PC-9 (cell line): Measurements from ENCODE around the gene TFAP2A. TPM values are rescaled to one million over a fixed set of nuclear protein-coding genes. Genes with fewer than 3 reads are reported as not detected.

ENCODE experiments used
- BruUV-seq: library from RNA; stranded (reverse); fragments of 400-500 nt; replicated peaks from 2 replicates; lab custom pipeline; 2021; lab: Mats Ljungman, UMichigan
- CTCF ChIA-PET: fragments of 300-600 bp; sonication (Branson Sonifier 250); formaldehyde crosslinking; loops from one replicate; lab custom pipeline; 2022; ENCODE audit warnings: antibody characterized with exemption; lab: Charles Lee
- POLR2A ChIA-PET: fragments of 300-600 bp; sonication (Branson Sonifier 250); formaldehyde crosslinking; loops from one replicate; lab custom pipeline; 2022; ENCODE audit warnings: antibody characterized with exemption; ENCODE audit not compliant: unreplicated experiment; lab: Charles Lee
- DNase-seq, 2 experiments: peaks; one replicate each; pipeline versions ENCODE4 v3.0.0 to v3.0.0-alpha.2; 2015 to 2022; ENCODE audit warnings: mixed read lengths in 1 of 2
- H2AFZ ChIP-seq: fragments of 200-600 bp; sonication (generic); 2 replicates; pipeline ENCODE4 v1.8.1; 2017; ENCODE audit warnings: antibody characterized with exemption
- H3F3A ChIP-seq: fragments of 200-600 bp; sonication (generic); 2 replicates; pipeline ENCODE4 v1.8.1; 2017; ENCODE audit warnings: antibody characterized with exemption, mild to moderate bottlenecking, low read depth; ENCODE audit not compliant: insufficient read depth
- H3K27ac ChIP-seq: fragments of 200-600 bp; sonication (generic); 2 replicates; pipeline ENCODE4 v1.6.1; 2016; ENCODE audit warnings: mixed run types
- H3K27me3 ChIP-seq: fragments of 200-600 bp; sonication (generic); 2 replicates; pipeline ENCODE4 v1.6.1; 2016; ENCODE audit warnings: low read depth, mixed run types; ENCODE audit not compliant: insufficient read depth
- H3K36me3 ChIP-seq: fragments of 200-600 bp; sonication (generic); 2 replicates; pipeline ENCODE4 v1.6.1; 2016; ENCODE audit warnings: low read depth, mixed run types
- H3K4me1 ChIP-seq: fragments of 200-600 bp; sonication (generic); replicated peaks from 2 replicates; pipeline ENCODE4 v1.6.1; 2016; ENCODE audit warnings: mixed run types; ENCODE audit not compliant: insufficient read depth
- H3K4me2 ChIP-seq: fragments of 200-600 bp; sonication (generic); 2 replicates; pipeline ENCODE4 v1.6.1; 2017; ENCODE audit warnings: mixed run types
- H3K4me3 ChIP-seq: fragments of 200-600 bp; sonication (generic); 2 replicates; pipeline ENCODE4 v1.6.1; 2016; ENCODE audit warnings: mixed run types
- H3K79me2 ChIP-seq: fragments of 200-600 bp; sonication (generic); 2 replicates; pipeline ENCODE4 v1.6.1; 2017; ENCODE audit warnings: low read depth, mixed run types
- H3K9me2 ChIP-seq: fragments of 200-600 bp; sonication (generic); 2 replicates; pipeline ENCODE4 v1.8.1; 2017; ENCODE audit warnings: mild to moderate bottlenecking; ENCODE audit not compliant: insufficient read depth
- H3K9me3 ChIP-seq: fragments of 200-600 bp; sonication (generic); 2 replicates; pipeline ENCODE4 v1.8.1; 2016; ENCODE audit warnings: low read depth; ENCODE audit not compliant: insufficient read depth
- H4K20me1 ChIP-seq: fragments of 200-600 bp; sonication (generic); 2 replicates; pipeline ENCODE4 v1.8.1; 2017; ENCODE audit not compliant: insufficient read depth
- EZH2 ChIP-seq: fragments of 200-600 bp; sonication (generic); IDR thresholded peaks from 2 replicates; pipeline ENCODE4 v1.8.0; 2017; ENCODE audit warnings: antibody characterized with exemption, low read depth
- intact Hi-C: fragments of 100-400 bp; cut with micrococcal nuclease; formaldehyde crosslinking; loops from one replicate; pipeline ENCODE4 v1.10.0; 2022; ENCODE audit not compliant: unreplicated experiment
- total RNA-seq: library from RNA; stranded (reverse); gene quantifications from 2 replicates; pipeline ENCODE4 v1.2.3, GENCODE V29; 2021
- TF ChIP-seq, protein P1 (sequence below): fragments of 200-600 bp; sonication (generic); conservative IDR thresholded peaks from 2 replicates; pipeline ENCODE4 v1.6.1; 2017; ENCODE audit warnings: mixed run types, antibody characterized with exemption, mild to moderate bottlenecking, moderate library complexity

TFAP2A gene
- total RNA-seq, 1 experiment from 2014 or later: 43.8 TPM

DNA sequence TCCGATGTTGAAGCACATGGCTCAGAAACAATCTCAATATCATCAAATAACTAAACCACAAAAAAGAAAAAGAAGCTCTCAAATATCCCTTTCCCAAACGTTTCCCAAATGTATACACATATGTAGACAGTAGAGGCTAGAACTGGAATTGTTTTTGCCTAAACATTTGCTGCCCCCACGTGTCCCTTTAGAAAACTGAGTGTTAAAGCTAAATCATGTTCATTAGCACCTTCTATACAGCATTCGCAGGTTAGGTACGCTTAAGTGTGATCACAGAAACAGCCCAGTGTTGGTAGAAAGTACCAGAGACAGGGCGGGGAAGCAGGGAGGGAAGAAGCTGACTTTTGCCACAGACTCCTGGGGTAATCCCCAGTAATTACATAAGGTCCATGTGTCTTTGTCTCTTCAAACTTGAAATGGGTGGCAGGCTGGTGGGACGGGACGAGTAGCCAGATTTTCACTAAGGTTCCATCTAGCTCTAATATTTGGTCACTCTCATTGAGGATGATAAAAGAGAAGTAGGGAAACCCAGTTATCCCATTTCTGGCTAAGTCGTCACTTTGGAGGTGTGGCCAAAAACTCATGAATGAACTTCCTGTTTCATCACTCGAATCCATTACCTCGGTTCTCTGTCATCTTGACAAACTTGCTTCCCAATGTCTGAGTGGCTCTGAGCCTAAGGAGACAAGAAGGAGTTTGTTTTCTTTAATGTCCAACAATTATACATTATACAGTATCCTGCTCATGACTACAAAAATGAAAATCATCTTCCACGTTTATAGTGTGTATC, 15.0 kb upstream of the TFAP2A start:
- Histone ChIP-seq H3K36me3 (no peaks in the 10 kb centered on the region), H3K4me3 (no peak overlapping the region), H3K9me3 (no peaks in the 10 kb centered on the region), H3K27me3 (no peaks in the 10 kb centered on the region), H2AFZ (no peak overlapping the region), H3K4me2 (peak overlapping the region; percentile 34), H3F3A (no peaks in the 10 kb centered on the region; the same call in 1 of the 2 replicates), H3K4me1 (peaks cover 13% of the 10 kb centered on the region), H3K9me2 (no peaks in the 10 kb centered on the region), H4K20me1 (no peaks in the 10 kb centered on the region), H3K79me2 (no peaks in the 10 kb centered on the region), H3K27ac (no peak overlapping the region)
- ChIA-PET POLR2A (interaction anchor here (0.5 to 0.7 kb wide), 3 partner anchors 199 to 1710 kb away, joined by 5 to 11 read pairs (median 6); partner anchors contain the start of gene NEDD9), CTCF (interaction anchor here (0.6 to 1.3 kb wide), 15 partner anchors 10 to 1948 kb away, joined by 3 to 10 read pairs (median 4); partner anchors contain the start of gene TFAP2A)
- intact Hi-C loops: loop anchor here (1.0 to 5.0 kb wide), 6 partner anchors 888 to 1931 kb away; no protein-coding TSS in a partner anchor
- DNase-seq: peak; percentile 40 to 57
- BruUV-seq: no TSS peak
- TF ChIP-seq, protein P1, sequence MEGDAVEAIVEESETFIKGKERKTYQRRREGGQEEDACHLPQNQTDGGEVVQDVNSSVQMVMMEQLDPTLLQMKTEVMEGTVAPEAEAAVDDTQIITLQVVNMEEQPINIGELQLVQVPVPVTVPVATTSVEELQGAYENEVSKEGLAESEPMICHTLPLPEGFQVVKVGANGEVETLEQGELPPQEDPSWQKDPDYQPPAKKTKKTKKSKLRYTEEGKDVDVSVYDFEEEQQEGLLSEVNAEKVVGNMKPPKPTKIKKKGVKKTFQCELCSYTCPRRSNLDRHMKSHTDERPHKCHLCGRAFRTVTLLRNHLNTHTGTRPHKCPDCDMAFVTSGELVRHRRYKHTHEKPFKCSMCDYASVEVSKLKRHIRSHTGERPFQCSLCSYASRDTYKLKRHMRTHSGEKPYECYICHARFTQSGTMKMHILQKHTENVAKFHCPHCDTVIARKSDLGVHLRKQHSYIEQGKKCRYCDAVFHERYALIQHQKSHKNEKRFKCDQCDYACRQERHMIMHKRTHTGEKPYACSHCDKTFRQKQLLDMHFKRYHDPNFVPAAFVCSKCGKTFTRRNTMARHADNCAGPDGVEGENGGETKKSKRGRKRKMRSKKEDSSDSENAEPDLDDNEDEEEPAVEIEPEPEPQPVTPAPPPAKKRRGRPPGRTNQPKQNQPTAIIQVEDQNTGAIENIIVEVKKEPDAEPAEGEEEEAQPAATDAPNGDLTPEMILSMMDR: peak; percentile 66
- TF ChIP-seq EZH2: no peak

DNA sequence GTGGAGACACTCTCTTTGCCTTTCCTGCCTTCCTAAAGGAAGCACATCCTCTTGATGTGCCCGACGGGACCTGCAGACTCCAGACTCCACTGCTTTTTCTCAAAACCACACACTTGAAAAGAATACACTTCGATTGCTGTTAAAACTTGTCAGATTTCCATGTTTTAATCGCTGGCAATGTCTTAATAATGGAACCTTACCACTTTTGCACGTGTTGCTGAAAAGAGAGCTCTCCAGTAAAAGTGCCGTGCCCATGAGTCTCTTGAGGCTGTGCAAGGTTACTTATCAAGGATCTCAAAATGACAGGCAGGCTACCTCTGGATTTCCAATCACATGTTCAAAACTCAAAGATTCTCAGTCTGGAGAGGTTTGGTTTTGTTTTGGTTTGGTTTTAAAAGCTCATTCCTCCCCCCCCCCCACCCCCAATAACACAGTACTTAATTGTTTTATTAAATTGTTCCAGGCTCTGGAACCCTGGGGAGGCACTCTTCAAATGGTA, 12.0 kb upstream of the TFAP2A start:
- Histone ChIP-seq H2AFZ (peak overlapping the region; percentile 98), H3K27me3 (no peaks in the 10 kb centered on the region)
- CTCF ChIA-PET: interaction anchor here (0.5 to 0.6 kb wide), 4 partner anchors 28 to 890 kb away, joined by 3 to 5 read pairs (median 4); no protein-coding TSS in a partner anchor

More for the DNA sequence above, 12.0 kb upstream of the TFAP2A start:
- Histone ChIP-seq H3K4me3 (peak overlapping the region; percentile 69), H3K9me3 (no peaks in the 10 kb centered on the region), H4K20me1 (no peaks in the 10 kb centered on the region), H3F3A (no peaks in the 10 kb centered on the region; the same call in 1 of the 2 replicates), H3K4me2 (peak overlapping the region; percentile 87), H3K4me1 (peaks cover 13% of the 10 kb centered on the region), H3K79me2 (no peaks in the 10 kb centered on the region), H3K27ac (peak overlapping the region; percentile 66), H3K36me3 (no peaks in the 10 kb centered on the region), H3K9me2 (no peaks in the 10 kb centered on the region)
- no TSS peak for BruUV-seq
- intact Hi-C loops: loop anchor here (1.0 to 5.0 kb wide), 2 partner anchors 885 to 1177 kb away; no protein-coding TSS in a partner anchor
- no peak for TF ChIP-seq EZH2
- TF ChIP-seq, protein P1: no peak
- POLR2A ChIA-PET: interaction anchor here (0.6 kb wide), 1 partner anchor 900 kb away, joined by 3 read pairs; no protein-coding TSS in a partner anchor
- no peak for DNase-seq
